K562 (cell line): ENCODE measurements around the gene CAMK2B. TPM values are rescaled to one million over a fixed set of nuclear protein-coding genes. Genes with fewer than 3 reads are reported as not detected.
A peak's percentile ranks its signal among the peaks of the same experiment; 100 is the strongest.

Source experiments
- ATAC-seq: fragments of 200-7000 bp; cut with Tn5 transposase; 3 replicates; pipeline ENCODE4 v1.9.1; 2020; ENCODE audit warnings: moderate library complexity
- BruUV-seq: library from RNA; stranded (reverse); fragments of 400-500 nt; replicated peaks from 2 replicates; lab custom pipeline; 2021; lab: Mats Ljungman, UMichigan
- CTCF ChIA-PET: fragments of 300-600 bp; formaldehyde crosslinking; extraction: SDS; loops from one replicate; lab custom pipeline; 2021; ENCODE audit warnings: low intra/inter-chr PET ratio; lab: Yijun Ruan, JAX
- POLR2A ChIA-PET: fragments of 300-600, 350-650 bp; sonication (Branson Sonifier 250); formaldehyde crosslinking; extraction: SDS; loops from one replicate; lab custom pipeline; 2021; ENCODE audit warnings: antibody characterized with exemption, inconsistent platforms; lab: Yijun Ruan, JAX
- DNase-seq, 4 experiments: peaks; one replicate each; pipeline versions ENCODE4 v3.0.0 to v3.0.0-alpha.2; 2011 to 2018; ENCODE audit warnings: low spot score in 3 of 4, mixed read lengths in 3 of 4; ENCODE audit errors: extremely low read depth in 1 of 4
- FAIRE-seq: peaks from 2 replicates; lab custom pipeline; 2011; peaks lifted over from hg19 to GRCh38; lab: Jason Lieb, UNC
- H2AFZ ChIP-seq: 2 replicates; pipeline ENCODE4 v1.6.0; 2011; ENCODE audit warnings: low read depth, low read length, control low read depth, inconsistent platforms
- H3K27ac ChIP-seq: fragments of 200-600 bp; 3 replicates; pipeline ENCODE4 v1.8.0; 2011; ENCODE audit warnings: low read depth, mild to moderate bottlenecking, control low read depth, inconsistent platforms, low read length, moderate library complexity, mixed read lengths; ENCODE audit errors: extremely low read depth
- H3K27me3 ChIP-seq, 2 experiments: fragments of 300-600 bp in 1 of 2; 2 replicates in 1 of 2; 3 replicates in 1 of 2; pipeline versions ENCODE4 v1.6.0 to v1.8.0; 2011; ENCODE audit warnings: inconsistent platforms in 2 of 2, low read length in 2 of 2, mild to moderate bottlenecking in 1 of 2, mixed read lengths in 1 of 2, moderate library complexity in 1 of 2; ENCODE audit not compliant: control insufficient read depth in 2 of 2, insufficient read depth in 2 of 2
- H3K36me3 ChIP-seq: fragments of 300-600 bp; 3 replicates; pipeline ENCODE4 v1.8.0; 2011; ENCODE audit warnings: mild to moderate bottlenecking, low read length, inconsistent platforms; ENCODE audit not compliant: control insufficient read depth, insufficient read depth
- H3K4me1 ChIP-seq, 2 experiments: fragments of 200-600 bp in 1 of 2; replicated peaks in 1 of 2; 2 replicates in 1 of 2; 3 replicates in 1 of 2; pipeline versions ENCODE4 v1.5.1 to v1.8.0; 2011; ENCODE audit warnings: inconsistent platforms in 2 of 2, low read length in 2 of 2, mild to moderate bottlenecking in 1 of 2, mixed read lengths in 1 of 2, moderate library complexity in 1 of 2; ENCODE audit not compliant: control insufficient read depth in 2 of 2, insufficient read depth in 2 of 2
- H3K4me2 ChIP-seq: 2 replicates; pipeline ENCODE4 v1.6.1; 2011; ENCODE audit warnings: low read length, control low read depth, inconsistent platforms, mixed read lengths; ENCODE audit not compliant: insufficient read depth
- H3K4me3 ChIP-seq: fragments of 200-600 bp; sonication (generic), shearing (Covaris generic); 2 replicates; pipeline ENCODE4 v1.5.1; 2016; ENCODE audit warnings: control low read depth, inconsistent platforms
- H3K79me2 ChIP-seq: fragments of 200-600 bp; 3 replicates; pipeline ENCODE4 v1.8.0; 2011; ENCODE audit warnings: low read length, inconsistent platforms; ENCODE audit not compliant: control insufficient read depth, insufficient read depth
- H3K9ac ChIP-seq, 2 experiments: 2 replicates each; pipeline versions ENCODE4 v1.6.0 to v1.6.1; 2011; ENCODE audit warnings: low read depth in 2 of 2, low read length in 2 of 2, control low read depth in 1 of 2, inconsistent platforms in 1 of 2, mild to moderate bottlenecking in 1 of 2, mixed read lengths in 1 of 2; ENCODE audit not compliant: insufficient read depth in 1 of 2
- H3K9me1 ChIP-seq: one replicate; pipeline ENCODE4 v1.6.0; 2011; ENCODE audit warnings: inconsistent platforms, mild to moderate bottlenecking, low read length, moderate library complexity; ENCODE audit not compliant: control insufficient read depth, insufficient read depth
- H3K9me3 ChIP-seq: replicated peaks from 2 replicates; pipeline ENCODE4 v1.5.1; 2011; ENCODE audit warnings: low read depth, low read length, inconsistent platforms; ENCODE audit not compliant: control insufficient read depth, insufficient read depth
- H4K20me1 ChIP-seq: replicated peaks from 2 replicates; pipeline ENCODE4 v1.6.1; 2011; ENCODE audit warnings: low read length, inconsistent platforms, mixed read lengths; ENCODE audit not compliant: control insufficient read depth, insufficient read depth
- ATF7 ChIP-seq: fragments of 450-650 bp; IDR thresholded peaks from 2 replicates; pipeline ENCODE4 v1.7.1; 2014; ENCODE audit warnings: mild to moderate bottlenecking, moderate library complexity
- CBX5 ChIP-seq: IDR thresholded peaks from 2 replicates; pipeline ENCODE4 v1.6.1; 2014; ENCODE audit warnings: low read depth, borderline replicate concordance
- CREB1 ChIP-seq, 2 experiments: sonication (generic) in 1 of 2; formaldehyde crosslinking in 1 of 2; IDR thresholded peaks; 2 replicates each; pipeline versions ENCODE4 v1.6.1 to v1.8.0; 2012 to 2022; ENCODE audit warnings: inconsistent platforms in 1 of 2, mild to moderate bottlenecking in 1 of 2, missing genetic modification reagents in 1 of 2, moderate library complexity in 1 of 2
- CREB3L1 ChIP-seq: fragments of 450-650 bp; IDR thresholded peaks from 2 replicates; pipeline ENCODE4 v1.6.1; 2014; ENCODE audit warnings: low read depth, mild to moderate bottlenecking, moderate library complexity, borderline replicate concordance
- CTBP1 ChIP-seq: fragments of 450-650 bp; IDR thresholded peaks from 2 replicates; pipeline ENCODE4 v1.6.1; 2016; ENCODE audit warnings: borderline replicate concordance
- KAT8 ChIP-seq: fragments of 450-650 bp; IDR thresholded peaks from 2 replicates; pipeline ENCODE4 v1.6.1; 2016; ENCODE audit warnings: low read depth, mild to moderate bottlenecking
- MBD2 ChIP-seq: sonication (generic); IDR thresholded peaks from 2 replicates; pipeline ENCODE4 v1.6.1; 2016; ENCODE audit warnings: low read depth, borderline replicate concordance
- NR2F6 ChIP-seq: fragments of 450-650 bp; formaldehyde crosslinking; IDR thresholded peaks from 2 replicates; pipeline ENCODE4 v1.4.0; 2020; ENCODE audit warnings: mild to moderate bottlenecking
- RAD51 ChIP-seq: fragments of 450-650 bp; IDR thresholded peaks from 2 replicates; pipeline ENCODE4 v1.7.1; 2016; ENCODE audit warnings: low read depth, mild to moderate bottlenecking, borderline replicate concordance
- RBBP5 ChIP-seq: fragments of 200-600 bp; sonication (generic); IDR thresholded peaks from 2 replicates; pipeline ENCODE4 v1.6.1; 2012; ENCODE audit warnings: borderline replicate concordance, mild to moderate bottlenecking, low read length, control low read depth, inconsistent platforms; ENCODE audit not compliant: insufficient read depth, poor library complexity, severe bottlenecking
- SIX5 ChIP-seq, 2 experiments: IDR thresholded peaks; 2 replicates each; pipeline ENCODE4 v1.6.1; 2011; ENCODE audit warnings: low read length in 2 of 2, borderline replicate concordance in 1 of 2, low read depth in 1 of 2, mild to moderate bottlenecking in 1 of 2, moderate library complexity in 1 of 2; ENCODE audit not compliant: insufficient read depth in 1 of 2
- TFAM ChIP-seq: fragments of 250-450 bp; sonication (Bioruptor Pico); conservative IDR thresholded peaks from 2 replicates; pipeline ENCODE4 v1.5.0; 2021; ENCODE audit warnings: mild to moderate bottlenecking, moderate library complexity
- TRIM24 ChIP-seq, 2 experiments: fragments of 450-650 bp; IDR thresholded peaks; 2 replicates each; pipeline ENCODE4 v1.6.1; 2016
- WHSC1 ChIP-seq: IDR thresholded peaks from one replicate; pipeline ENCODE4 v1.6.1; 2012; ENCODE audit warnings: low read length, control low read depth, inconsistent platforms
- ZBTB33 ChIP-seq: sonication (generic); formaldehyde crosslinking; IDR thresholded peaks from 2 replicates; pipeline ENCODE4 v1.8.1; 2023; ENCODE audit warnings: mild to moderate bottlenecking, missing genetic modification reagents
- ZBTB7A ChIP-seq: IDR thresholded peaks from 2 replicates; pipeline ENCODE4 v1.6.1; 2011; ENCODE audit warnings: low read depth, mild to moderate bottlenecking, low read length, moderate library complexity, borderline replicate concordance; ENCODE audit not compliant: control insufficient read depth
- ZFP1 ChIP-seq: fragments of 450-650 bp; formaldehyde crosslinking; IDR thresholded peaks from 2 replicates; pipeline ENCODE4 v1.4.0; 2020; ENCODE audit warnings: mild to moderate bottlenecking, mixed read lengths
- ZFP36 ChIP-seq: fragments of 150-350 bp; IDR thresholded peaks from 2 replicates; pipeline ENCODE4 v1.6.1; 2018; ENCODE audit warnings: low read length, low read depth; ENCODE audit not compliant: partially characterized antibody
- ZNF696 ChIP-seq: fragments of 250-450 bp; sonication (Bioruptor Pico); conservative IDR thresholded peaks from 2 replicates; pipeline ENCODE4 v1.4.0; 2020; ENCODE audit warnings: mild to moderate bottlenecking, moderate library complexity
- WGBS: fragments of 100-300 bp; shearing (Covaris generic); methylation state at CpG from one replicate; pipeline ENCODE4 v1.1.6; 2016; ENCODE audit warnings: low coverage, mixed read lengths; ENCODE audit not compliant: insufficient coverage; ENCODE audit errors: missing lambda C conversion rate; 5-methylcytosine and 5-hydroxymethylcytosine counted together
- in situ Hi-C: fragments of 300-500 bp; cut with MboI; formaldehyde crosslinking; loops from 4 replicates; pipeline ENCODE4 v1.15.0; 2018; ENCODE audit warnings: inconsistent platforms, mixed read lengths
- intact Hi-C: fragments of 100-400 bp; cut with micrococcal nuclease; formaldehyde crosslinking; loops from 2 replicates; pipeline ENCODE4 v1.14.2; 2022
- polyA plus RNA-seq, 8 experiments: library from polyadenylated mRNA; depleted of rRNA in 4 of 8; stranded (reverse) in 5 of 8; unstranded in 3 of 8; fragments of >200 nt; fragmentation: Nextera tagmentation in 2 of 8; fragmentation: Illumina TruSeq in 1 of 8; extraction: Ambion mirVana in 2 of 8; extraction: Trizol in 1 of 8; gene quantifications; 2 replicates each; pipeline versions ENCODE4 v1.2.1 to v1.2.3, GENCODE V29; 2011 to 2014; ENCODE audit warnings: inconsistent platforms in 1 of 8, missing spikeins in 1 of 8
- total RNA-seq, 7 experiments: library from RNA; depleted of rRNA in 6 of 7; stranded (reverse); fragments of >200 nt in 6 of 7; fragmentation: Illumina TruSeq in 2 of 7; extraction: Trizol in 2 of 7; gene quantifications; 2 replicates each; pipeline versions ENCODE4 v1.2.1 to v1.2.3, GENCODE V29; 2011 to 2021; ENCODE audit warnings: low replicate concordance in 1 of 7

Gene CAMK2B
- total and polyA plus RNA-seq, 9 of the 15 experiments (the other 6 are each of a cell fraction or from before 2014, with no cell fraction given) = 0.04 to 0.09 (median 0.05) TPM; not detected in 4

GRCh38 chr7:44309271-44310091, 15.9 kb downstream of the CAMK2B start:
- Histone ChIP-seq H2AFZ (peak overlapping the region; percentile 54), H3K4me3 (no peak overlapping the region)
- TF ChIP-seq MBD2 (no peak), CBX5 (no peak), ZBTB7A (no peak), SIX5 (IDR thresholded peaks at IDR 0.05; ENCODE audit: borderline replicate concordance in 1 of 2, insufficient read depth in 1 of 2, low read depth in 1 of 2, low read length in 2 of 2) (no peak), TRIM24 (IDR thresholded peaks at IDR 0.05) (no peak), NR2F6 (CRISPR knock-in tag) (no peak), RAD51 (no peak), WHSC1 (no peak), RBBP5 (no peak), TFAM (CRISPR knock-in tag) (no peak), CTBP1 (no peak), ATF7 (no peak), CREB3L1 (0 out of 2 replicates have a peak, but pooled peaks have one; percentile 24), ZBTB33 (CRISPR knock-in tag) (peak; percentile 79), ZFP36 (no peak), KAT8 (no peak), CREB1 (IDR thresholded peaks at IDR 0.05) (no peak), CREB1 (CRISPR knock-in tag; IDR thresholded peaks at IDR 0.05) (no peak), ZNF696 (CRISPR knock-in tag) (no peak), ZFP1 (no peak)

More at GRCh38 chr7:44309271-44310091, 15.9 kb downstream of the CAMK2B start:
- Histone ChIP-seq H3K9ac (peak overlapping the region in 1 of 2 experiments; percentile 80; a peak in 2 of 4 replicates), H3K4me1 (peaks cover 0 to 17% of the 10 kb centered on the region in 2 experiments; a peak in 3 of 5 replicates), H3K27ac (no peak overlapping the region), H3K36me3 (no peaks in the 10 kb centered on the region), H3K79me2 (no peaks in the 10 kb centered on the region), H3K9me3 (no peaks in the 10 kb centered on the region), H4K20me1 (0 out of 2 replicates have a peak, but pooled peaks cover 3% of the 10 kb centered on the region), H3K9me1 (no peaks in the 10 kb centered on the region), H3K4me2 (peak overlapping the region; percentile 26; the same call in 1 of the 2 replicates), H3K27me3 (peaks cover 0 to 31% of the 10 kb centered on the region in 2 experiments; a peak in 2 of 5 replicates)
- ATAC-seq (peak; percentile 97), DNase-seq (peak; percentile 58 to 73 (median 68)), FAIRE-seq (no peak)
- intact Hi-C loops (no loop called here), in situ Hi-C loops (no loop called here)
- 29% methylated on average over 54 of the region's 73 CpGs for WGBS
- ChIA-PET CTCF (no interaction called here), POLR2A (interaction anchor here (0.7 to 0.8 kb wide), 2 partner anchors 51 to 140 kb away, joined by 3 read pairs; no protein-coding TSS in a partner anchor)
- BruUV-seq = no TSS peak
